Measurements from ENCODE around the gene TPM2.

Gene TPM2

DNA sequence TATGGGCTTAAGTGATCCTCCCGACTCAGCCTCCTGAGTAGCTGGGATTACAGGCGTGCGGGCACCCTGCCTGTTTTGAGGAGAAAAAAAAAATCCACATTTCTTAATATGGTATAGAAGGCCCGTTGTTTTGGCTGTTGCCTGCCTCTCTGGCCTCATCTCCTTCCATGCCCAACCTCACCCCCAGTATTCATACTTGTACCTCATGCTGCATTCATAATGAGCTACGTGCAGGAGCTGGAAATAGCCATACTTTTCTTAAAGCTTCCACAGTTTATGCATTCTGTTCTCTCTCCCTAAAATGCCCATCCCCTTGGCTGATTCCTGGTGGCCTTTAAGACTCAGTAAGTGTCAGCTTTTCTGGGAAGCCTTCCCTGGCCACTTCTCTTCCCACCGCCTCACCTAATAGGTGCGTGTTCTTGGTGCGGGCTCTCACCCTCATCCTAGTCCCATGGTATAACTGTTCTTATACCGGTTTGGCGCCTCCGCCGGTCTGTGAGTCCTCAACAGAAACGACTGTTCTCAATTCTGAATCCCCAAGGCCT lies 2.1 kb upstream of the TPM2 start:
- no peak for DNase-seq

DNA sequence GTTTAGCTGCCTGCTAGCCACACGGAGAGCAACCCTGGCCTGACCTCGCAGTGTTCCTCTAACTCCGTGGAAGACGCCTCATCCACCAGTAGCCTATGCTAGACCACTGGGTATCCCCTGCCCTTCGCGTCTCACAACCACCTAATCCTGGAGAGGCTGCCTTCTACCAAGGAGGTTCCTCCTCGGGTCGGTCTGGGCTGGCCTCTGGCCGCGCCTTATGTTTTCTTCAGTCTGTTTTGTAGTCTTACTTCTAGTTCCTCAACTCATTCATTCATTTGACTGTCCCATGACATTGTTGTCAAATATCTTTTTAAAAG lies 1.6 kb upstream of the TPM2 start:
- DNase-seq = no peak

DNA sequence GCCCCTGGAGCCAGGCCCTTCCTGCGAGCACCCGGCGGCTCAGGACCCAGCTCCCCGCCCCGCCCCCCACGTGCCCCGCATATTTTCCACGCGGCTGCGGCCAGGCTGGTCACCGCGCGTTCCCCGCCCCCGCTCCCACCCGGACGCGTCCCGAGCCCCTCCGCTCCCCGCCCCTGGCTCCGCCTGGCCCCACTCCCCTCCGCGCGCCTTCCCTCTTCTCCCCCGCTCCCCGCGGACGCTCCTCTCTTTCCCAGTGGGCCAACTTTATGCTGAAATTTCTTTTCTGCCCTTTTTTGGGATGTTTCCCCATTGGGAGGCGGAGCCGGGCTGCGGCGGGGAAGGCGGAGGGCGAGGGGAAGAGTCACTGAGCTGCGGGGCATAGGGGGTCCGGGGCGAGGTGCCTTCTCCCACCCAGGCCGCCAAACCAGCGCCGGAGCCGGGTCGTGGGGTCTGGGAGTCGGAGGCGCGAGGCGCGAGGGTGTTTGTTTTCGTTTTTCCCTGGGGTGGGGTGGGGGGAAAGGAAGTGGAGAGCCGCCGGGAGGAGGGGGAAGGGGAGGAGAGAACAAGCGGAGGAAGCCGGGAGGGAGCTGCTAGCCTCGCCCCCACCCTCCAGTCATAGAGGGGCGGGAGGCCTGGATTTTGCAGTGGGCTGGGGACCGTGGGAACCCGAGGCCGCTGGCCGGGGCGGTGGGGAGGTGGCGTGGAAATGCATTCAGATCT lies 1.0 kb upstream of the TPM2 start:
- DNase-seq = peak; percentile 11

DNA sequence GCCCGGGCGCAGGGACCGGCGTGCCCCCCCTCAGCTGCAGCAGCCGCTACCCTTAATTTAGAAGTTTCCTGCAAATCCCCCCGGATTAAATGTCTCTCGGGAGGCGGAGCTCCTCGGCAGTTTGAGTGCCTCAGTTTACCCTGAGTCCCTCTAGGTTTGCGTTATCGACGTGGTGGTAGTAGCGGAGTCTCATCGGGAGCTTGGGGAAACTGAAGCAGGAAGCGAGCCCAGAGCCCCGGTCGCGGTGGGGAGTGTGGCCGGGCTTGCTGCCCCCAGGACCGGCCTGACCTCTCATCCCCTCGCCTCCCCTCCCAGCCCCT lies 529 bp upstream of the TPM2 start:
- DNase-seq = no peak

DNA sequence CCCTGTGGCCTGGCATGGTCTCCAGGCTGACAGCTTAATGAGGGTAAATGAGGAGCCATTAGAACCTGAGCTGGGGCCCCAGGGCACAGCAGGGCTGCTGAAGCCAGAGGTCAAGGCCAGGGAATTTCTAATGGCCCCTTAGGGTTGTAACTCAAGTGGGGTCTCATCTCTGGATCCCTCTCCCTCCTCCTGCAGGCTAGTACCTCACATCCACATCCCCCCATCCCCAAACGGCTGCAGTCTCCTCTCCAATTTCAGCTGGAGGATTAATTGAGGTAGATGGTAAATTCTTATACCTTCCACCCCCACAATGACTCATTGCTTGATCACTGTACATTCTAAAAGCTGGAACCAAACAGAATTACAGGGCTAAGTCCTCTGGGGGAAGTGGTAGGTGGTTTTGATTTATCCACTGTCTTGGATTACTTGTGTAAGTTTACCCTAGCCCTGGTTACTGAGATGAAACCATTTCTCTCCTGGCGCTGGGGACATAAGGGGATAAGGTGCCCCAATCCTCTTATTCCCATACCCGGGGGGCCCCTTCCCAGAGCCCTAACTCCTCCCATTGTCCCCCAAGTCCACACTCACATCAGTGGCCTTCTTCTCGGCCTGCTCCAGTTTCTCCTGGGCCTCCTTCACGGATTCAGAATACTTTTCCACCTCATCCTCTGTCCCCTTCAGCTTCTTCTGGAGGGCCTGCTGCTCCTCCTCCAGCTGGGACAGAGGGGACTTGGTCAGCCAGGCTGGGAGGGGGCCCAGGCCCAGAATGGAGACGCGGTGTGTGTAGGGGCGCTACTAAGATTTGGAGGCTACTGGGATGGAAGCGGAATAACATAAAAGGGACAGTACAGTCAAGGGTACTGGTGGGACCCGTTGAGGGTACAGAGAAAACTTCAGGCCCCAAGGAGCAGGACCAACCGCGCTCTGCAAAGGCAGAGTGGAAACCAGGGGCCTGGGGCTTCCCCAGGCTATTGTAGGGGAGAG lies 875 bp downstream of the TPM2 start:
- DNase-seq = peak; percentile 40

DNA sequence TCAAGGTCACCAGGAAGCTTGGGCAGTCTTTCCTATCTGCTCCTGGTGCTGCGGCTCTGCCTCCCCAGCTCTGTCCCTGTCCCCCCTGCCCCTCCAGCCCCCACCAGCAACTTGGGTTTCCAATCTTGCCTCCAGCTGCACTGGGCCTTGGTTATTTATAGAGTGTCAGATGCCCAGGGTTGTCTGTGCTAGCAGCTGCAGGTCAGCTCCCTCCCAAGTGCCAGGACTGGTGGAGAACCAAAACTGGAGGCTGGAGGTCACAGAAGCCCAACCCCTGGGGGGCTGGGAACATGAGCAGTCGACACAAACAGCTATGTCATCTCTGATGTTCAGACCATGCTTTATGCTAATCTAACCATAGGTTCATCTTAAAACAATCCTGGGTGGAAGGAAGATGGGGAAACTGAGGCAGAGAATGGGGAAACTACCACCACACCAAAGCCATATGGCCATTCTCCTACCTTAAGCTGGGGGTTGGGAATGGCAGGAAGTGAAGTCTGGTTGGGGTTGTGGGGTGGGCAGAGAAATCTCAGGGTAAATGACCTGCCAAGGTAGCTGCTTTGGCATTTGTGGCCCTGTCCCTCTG lies 1.7 kb downstream of the TPM2 start:
- DNase-seq = no peak

DNA sequence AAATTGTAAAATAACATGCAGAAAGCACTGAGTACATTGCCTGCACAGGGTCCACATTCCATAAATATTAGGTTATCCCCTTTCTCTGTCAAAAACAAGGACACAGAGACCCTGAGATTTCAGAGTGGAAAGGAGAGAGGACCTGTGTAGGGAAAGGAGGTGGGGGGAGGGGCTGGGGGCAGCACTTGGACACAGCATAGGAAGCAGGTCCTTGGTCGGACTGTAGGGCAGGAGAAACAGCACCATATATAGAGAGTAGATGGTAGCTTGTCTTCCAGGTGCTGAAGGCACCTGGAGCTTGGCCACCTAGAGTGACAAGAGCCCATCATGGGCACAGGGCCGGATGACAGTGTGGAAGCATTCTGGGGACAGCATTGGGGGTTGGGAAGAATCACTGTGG lies 2.4 kb downstream of the TPM2 start:
- no peak for DNase-seq

DNA sequence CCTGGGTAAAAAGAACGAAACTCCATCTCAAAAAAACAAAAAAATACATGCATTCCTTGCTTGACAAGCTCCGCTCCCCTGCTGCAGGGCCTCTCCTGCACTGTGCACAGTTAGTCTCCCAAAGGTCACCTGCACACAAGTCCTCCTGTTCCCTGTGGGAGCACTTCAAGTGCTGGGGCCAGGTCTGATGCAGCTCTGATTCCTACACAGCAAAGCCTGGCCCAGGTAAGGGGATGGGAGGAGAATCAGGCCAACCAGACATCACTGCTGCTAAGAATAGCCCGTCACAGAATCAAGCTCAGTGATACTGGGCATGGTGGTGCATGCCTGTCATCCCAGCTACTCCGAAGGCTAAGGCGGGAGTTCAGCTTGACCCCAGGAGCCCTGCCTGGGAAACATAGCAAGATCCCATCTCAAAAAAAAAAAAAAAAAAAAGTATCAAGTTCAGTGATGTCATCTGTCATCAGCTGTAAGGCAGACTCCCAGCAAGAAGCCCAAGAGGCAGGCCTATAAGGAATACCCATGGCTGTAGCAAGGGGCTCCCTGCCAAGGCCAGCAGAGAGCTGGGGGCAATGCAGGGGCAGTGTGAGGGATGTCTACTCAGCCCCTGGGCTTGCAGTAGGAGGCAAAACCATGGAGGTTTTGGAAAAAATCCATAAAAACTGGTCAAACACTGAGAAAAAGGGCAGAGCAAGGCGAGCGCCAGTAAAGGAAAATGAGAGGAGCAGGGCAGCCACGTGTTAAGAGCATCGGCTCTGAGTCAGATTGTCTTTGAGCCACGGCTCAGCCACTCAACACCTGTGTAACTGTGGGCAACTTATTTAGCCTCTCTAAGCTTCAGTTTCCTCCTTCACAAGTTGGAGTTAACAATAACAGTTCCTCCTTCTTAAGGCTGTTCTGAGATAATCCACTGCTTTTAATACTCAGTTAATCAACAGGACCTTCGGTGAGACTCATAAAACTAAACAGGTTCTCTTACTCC lies 3.2 kb downstream of the TPM2 start:
- no peak for DNase-seq

DNA sequence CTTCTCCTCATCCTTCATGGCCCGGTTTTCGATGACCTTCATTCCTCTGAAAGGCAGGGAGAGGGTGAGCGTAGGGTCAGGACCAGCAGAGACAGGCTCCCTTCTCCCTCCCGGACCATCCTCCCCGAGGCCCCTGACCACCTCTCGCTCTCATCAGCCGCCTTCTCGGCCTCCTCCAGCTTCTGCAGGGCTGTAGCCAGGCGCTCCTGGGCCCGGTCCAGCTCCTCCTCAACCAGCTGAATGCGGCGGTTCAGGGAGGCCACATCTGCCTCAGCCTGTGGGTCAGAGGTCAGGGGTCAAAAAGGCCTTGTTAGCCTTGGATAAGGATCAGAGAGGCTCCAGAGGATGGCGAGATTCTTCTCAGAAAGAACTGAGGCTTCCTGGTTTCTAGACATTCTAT lies 4.2 kb downstream of the TPM2 start:
- no peak for DNase-seq

DNA sequence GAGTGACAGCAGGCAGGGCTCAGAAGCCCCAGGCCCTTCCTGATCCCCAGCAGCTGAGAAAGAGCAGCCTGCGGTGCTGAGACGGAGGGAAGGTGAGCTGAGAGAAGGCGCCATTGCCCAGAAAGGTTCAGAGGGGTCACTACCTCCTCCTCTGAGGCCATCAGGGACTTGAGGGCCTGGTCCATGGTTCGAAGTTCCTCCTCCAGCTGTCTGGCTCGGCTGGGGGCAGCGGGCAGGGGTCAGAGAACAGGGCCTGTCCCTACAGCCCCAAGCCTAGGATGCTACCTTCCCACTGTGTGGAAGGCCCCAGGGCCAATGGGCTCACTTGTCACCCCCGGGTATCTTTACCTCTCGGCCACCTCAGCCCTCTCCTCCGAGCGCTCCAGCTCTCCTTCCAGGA lies 4.8 kb downstream of the TPM2 start:
- DNase-seq = no peak

DNA sequence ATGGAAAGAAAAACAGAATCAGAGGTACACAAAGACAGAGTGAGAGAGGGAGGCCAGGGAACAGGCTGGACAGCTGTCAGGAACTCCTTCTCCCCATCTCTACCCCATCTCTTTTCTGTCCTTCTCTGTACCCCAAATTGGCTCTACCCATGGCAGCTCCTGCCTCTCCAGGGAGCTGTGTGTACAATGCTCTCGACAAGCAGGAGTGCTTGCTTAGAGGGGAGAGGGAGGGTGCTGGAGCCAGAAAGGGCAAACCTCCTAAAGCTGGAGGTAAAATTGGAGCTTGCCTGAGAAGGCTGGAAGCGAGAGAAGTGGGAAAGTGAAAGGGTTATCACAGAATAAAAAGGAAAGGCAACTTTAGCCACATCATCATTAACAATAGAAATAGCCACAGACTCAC lies 6.4 kb downstream of the TPM2 start:
- DNase-seq = no peak

DNA sequence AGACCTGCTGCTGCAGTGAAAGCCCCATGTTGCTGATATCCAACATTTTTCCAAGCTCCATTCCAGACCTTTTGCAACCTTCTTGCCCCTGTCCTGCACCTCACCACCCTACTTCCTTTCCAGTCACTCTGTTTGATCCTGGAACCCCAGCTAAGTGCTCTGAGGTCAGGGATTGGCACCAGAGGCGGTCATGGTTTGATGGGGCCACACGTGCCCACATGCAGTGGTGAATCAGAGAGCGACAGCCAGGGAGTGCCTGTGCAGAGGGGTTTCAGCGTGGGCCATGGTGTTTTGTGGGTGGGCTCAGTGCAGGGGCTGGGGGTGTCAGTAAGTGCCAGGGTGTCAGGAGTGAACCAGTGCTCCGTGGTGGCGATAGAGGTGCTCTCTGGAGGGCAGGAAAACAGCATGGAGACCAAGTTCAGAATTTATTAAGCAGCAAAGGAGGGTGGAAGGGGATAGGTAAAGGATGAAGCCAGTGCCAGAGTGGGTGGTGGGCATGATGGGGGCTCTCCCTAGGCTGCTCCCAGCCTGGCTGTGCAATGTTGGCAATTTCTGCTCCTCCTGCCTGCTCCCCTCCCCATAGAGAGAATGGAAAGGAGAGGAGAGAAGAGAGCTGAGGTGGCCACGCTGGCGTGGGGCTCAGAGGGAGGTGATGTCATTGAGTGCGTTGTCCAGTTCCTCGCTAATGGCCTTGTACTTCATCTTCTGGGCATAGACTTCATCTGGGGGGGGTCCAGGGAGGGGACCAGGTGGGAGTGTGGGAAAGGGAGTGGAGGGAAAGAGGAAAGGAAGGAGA lies 7.0 kb downstream of the TPM2 start:
- no peak for DNase-seq

DNA sequence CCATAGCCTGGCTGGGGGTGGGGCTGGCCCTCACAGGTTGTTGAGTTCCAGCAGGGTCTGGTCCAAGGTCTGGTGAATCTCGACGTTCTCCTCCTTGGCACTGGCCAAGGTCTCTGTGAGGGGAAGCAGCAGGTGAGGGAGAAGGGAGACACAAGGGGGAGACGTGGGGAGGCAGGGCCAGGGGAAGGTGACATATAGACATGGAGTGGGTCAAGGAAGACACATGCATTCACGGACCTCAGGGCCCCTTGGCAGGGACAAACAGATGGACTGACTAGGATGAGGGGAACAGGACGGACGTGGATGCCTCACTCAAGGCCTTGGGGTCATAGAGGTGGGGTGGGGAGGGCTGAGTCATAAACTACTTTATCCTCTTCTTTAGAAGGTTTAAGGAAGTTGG lies 7.7 kb downstream of the TPM2 start:
- no peak for DNase-seq

DNA sequence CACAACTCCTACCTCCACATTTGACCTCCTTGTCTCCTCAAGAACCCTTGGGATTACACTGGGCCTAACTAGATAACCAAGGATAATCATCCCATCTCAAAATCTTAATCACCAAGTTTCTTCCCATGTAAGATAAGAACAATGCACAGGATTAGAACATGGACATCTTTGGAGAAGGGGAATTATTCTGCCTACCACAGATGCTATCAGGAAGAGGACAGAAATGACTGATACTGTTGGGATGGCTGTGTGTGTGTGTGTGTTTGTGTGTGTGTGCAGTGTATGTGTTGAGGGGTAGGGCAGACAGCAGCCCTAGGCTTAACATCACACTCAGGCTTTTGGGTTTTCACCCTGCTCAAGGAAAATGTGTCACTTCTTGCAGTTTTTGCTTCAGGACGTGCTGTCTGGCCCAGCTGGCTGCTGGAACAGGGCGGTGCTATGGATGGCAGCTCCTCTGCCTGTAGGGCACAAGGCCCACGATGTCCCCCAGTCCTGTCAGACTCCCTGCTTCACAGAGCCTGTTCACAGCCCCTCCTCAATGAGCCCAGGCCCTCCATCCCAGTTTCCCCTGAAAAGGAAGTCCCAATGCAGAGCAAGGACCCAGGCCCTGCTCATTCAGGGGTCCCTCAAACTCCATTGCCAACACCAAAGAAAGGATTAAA lies 8.3 kb downstream of the TPM2 start:
- DNase-seq = no peak

DNA sequence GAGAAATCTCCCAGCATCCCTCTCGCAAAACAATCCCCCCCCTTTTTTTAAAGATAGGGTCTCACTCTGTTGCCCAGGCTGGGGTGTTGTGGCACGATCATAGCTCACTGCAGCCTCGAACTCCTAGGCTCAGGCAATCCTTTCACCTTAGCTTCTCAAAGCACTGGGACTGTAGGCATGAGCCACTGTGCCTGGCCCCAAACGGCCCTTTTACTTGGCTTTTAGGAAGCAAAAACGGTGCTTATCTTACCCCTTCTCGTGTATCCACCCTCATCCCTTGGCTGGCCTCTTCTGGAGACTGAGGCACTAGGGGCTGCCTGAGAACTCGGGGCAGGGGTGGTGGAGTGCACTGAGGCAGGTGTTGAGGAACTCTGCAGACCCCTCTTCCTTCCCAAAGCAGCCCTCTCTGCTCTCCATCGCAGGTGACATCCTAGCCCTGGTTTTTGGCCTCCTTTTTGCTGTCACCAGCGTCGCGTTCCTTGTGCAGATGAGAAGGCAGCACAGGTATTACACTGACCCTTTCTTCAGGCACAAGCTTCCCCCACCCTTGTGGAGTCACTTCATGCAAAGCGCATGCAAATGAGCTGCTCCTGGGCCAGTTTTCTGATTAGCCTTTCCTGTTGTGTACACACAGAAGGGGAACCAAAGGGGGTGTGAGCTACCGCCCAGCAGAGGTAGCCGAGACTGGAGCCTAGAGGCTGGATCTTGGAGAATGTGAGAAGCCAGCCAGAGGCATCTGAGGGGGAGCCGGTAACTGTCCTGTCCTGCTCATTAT lies 9.2 kb downstream of the TPM2 start:
- no peak for DNase-seq

DNA sequence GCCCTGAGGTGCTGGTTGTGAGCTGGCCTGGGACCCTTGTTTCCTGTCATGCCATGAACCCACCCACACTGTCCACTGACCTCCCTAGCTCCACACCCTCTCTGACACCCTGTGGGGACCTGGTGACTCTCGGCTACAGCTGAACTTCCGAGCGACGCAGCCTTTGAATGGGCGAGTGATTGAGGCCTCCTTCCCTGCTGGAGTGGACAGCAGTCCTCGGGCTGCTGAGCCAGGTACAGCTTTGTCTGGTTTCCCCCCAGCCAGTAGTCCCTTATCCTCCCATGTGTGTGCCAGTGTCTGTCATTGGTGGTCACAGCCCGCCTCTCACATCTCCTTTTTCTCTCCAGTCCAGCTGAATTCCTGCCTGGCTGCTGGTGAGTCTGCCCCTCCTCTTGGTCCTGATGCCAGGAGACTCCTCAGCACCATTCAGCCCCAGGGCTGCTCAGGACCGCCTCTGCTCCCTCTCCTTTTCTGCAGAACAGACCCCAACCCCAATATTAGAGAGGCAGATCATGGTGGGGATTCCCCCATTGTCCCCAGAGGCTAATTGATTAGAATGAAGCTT lies 9.9 kb downstream of the TPM2 start:
- DNase-seq = no peak

DNA sequence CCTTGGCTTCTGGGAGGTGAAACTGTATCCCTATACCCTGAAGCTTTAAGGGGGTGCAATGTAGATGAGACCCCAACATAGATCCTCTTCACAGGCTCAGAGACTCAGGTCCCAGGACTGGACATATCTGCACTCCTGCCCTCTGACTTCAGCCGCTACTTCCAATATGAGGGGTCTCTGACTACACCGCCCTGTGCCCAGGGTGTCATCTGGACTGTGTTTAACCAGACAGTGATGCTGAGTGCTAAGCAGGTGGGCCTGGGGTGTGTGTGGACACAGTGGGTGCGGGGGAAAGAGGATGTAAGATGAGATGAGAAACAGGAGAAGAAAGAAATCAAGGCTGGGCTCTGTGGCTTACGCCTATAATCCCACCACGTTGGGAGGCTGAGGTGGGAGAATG lies 10.6 kb downstream of the TPM2 start:
- DNase-seq = no peak

DNA sequence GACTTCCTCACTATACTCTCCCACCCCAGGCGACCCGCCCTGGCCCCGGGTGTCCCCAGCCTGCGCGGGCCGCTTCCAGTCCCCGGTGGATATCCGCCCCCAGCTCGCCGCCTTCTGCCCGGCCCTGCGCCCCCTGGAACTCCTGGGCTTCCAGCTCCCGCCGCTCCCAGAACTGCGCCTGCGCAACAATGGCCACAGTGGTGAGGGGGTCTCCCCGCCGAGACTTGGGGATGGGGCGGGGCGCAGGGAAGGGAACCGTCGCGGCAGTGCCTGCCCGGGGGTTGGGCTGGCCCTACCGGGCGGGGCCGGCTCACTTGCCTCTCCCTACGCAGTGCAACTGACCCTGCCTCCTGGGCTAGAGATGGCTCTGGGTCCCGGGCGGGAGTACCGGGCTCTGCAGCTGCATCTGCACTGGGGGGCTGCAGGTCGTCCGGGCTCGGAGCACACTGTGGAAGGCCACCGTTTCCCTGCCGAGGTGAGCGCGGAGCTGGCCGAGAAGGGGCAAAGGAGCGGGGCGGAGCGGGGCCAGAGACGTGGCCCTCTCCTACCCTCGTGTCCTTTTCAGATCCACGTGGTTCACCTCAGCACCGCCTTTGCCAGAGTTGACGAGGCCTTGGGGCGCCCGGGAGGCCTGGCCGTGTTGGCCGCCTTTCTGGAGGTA lies 13.9 kb downstream of the TPM2 start:
- no peak for DNase-seq

DNA sequence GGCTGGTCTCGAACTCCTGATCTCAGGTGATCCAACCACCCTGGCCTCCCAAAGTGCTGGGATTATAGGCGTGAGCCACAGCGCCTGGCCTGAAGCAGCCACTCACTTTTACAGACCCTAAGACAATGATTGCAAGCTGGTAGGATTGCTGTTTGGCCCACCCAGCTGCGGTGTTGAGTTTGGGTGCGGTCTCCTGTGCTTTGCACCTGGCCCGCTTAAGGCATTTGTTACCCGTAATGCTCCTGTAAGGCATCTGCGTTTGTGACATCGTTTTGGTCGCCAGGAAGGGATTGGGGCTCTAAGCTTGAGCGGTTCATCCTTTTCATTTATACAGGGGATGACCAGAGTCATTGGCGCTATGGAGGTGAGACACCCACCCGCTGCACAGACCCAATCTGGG lies 14.5 kb downstream of the TPM2 start:
- DNase-seq = no peak

DNA sequence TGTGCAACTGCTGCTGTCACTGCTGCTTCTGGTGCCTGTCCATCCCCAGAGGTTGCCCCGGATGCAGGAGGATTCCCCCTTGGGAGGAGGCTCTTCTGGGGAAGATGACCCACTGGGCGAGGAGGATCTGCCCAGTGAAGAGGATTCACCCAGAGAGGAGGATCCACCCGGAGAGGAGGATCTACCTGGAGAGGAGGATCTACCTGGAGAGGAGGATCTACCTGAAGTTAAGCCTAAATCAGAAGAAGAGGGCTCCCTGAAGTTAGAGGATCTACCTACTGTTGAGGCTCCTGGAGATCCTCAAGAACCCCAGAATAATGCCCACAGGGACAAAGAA lies 15.7 kb downstream of the TPM2 start:
- no peak for DNase-seq

All from activated CD4-positive, alpha-beta T cell treated with anti-CD3 and anti-CD28 coated beads, Interleukin-2, amount 50 U/mL, for 16 hours (primary cell).